ENCODE measurements around the gene FAM163A. TPM values are rescaled to one million over a fixed set of nuclear protein-coding genes. Genes with fewer than 3 reads are reported as not detected.

Gene FAM163A
- total RNA-seq, 1 experiment from 2014 or later = not detected

GRCh38 chr1:179809506-179810366 is 66.6 kb downstream of the FAM163A start:
- in situ Hi-C loops (cut with HindIII; ENCODE audit: low sequenced_read_pairs) = no loop called here
- peak; percentile 76 for DNase-seq (ENCODE audit: low spot score)

- in situ Hi-C loops (cut with HindIII; ENCODE audit: low sequenced_read_pairs) = no loop called here
- no peak for DNase-seq (ENCODE audit: low spot score)
Measured at GRCh38 chr1:179810367-179810715, 67.2 kb downstream of the FAM163A start.

- in situ Hi-C loops (cut with HindIII; ENCODE audit: low sequenced_read_pairs) = no loop called here
- DNase-seq (ENCODE audit: low spot score) = no peak
Measured at GRCh38 chr1:179812501-179813292, 69.6 kb downstream of the FAM163A start.

GRCh38 chr1:179813626-179814545 is 70.8 kb downstream of the FAM163A start:
- in situ Hi-C loops (cut with HindIII; ENCODE audit: low sequenced_read_pairs) = no loop called here
- no peak for DNase-seq (ENCODE audit: low spot score)

- in situ Hi-C loops (cut with HindIII; ENCODE audit: low sequenced_read_pairs) = no loop called here
Measured at GRCh38 chr1:179814546-179814838, 71.4 kb downstream of the FAM163A start.

GRCh38 chr1:179815641-179816040 is 72.5 kb downstream of the FAM163A start:
- DNase-seq (ENCODE audit: low spot score) = no peak

More at GRCh38 chr1:179814546-179814838, 71.4 kb downstream of the FAM163A start:
- DNase-seq (ENCODE audit: low spot score) = no peak

GRCh38 chr1:179816196-179816960 is 73.3 kb downstream of the FAM163A start:
- peak; percentile 22 for DNase-seq (ENCODE audit: low spot score)

More at GRCh38 chr1:179815641-179816040, 72.5 kb downstream of the FAM163A start:
- in situ Hi-C loops (cut with HindIII; ENCODE audit: low sequenced_read_pairs) = no loop called here

GRCh38 chr1:179817056-179817455 is 74.0 kb downstream of the FAM163A start:
- no peak for DNase-seq (ENCODE audit: low spot score)
- in situ Hi-C loops (cut with HindIII; ENCODE audit: low sequenced_read_pairs) = no loop called here

More at GRCh38 chr1:179816196-179816960, 73.3 kb downstream of the FAM163A start:
- in situ Hi-C loops (cut with HindIII; ENCODE audit: low sequenced_read_pairs) = no loop called here

GRCh38 chr1:179817789-179818188 is 74.7 kb downstream of the FAM163A start:
- in situ Hi-C loops (cut with HindIII; ENCODE audit: low sequenced_read_pairs) = no loop called here
- DNase-seq (ENCODE audit: low spot score) = no peak

- no peak for DNase-seq (ENCODE audit: low spot score)
- in situ Hi-C loops (cut with HindIII; ENCODE audit: low sequenced_read_pairs) = no loop called here
Measured at GRCh38 chr1:179818260-179818659, 75.2 kb downstream of the FAM163A start.

- in situ Hi-C loops (cut with HindIII; ENCODE audit: low sequenced_read_pairs) = no loop called here
- no peak for DNase-seq (ENCODE audit: low spot score)
Measured at GRCh38 chr1:179818743-179819173, 75.7 kb downstream of the FAM163A start.

- DNase-seq (ENCODE audit: low spot score) = no peak
- in situ Hi-C loops (cut with HindIII; ENCODE audit: low sequenced_read_pairs) = no loop called here
Measured at GRCh38 chr1:179820226-179820970, 77.3 kb downstream of the FAM163A start.

- in situ Hi-C loops (cut with HindIII; ENCODE audit: low sequenced_read_pairs) = no loop called here
- DNase-seq (ENCODE audit: low spot score) = no peak
Measured at GRCh38 chr1:179821524-179821923, 78.4 kb downstream of the FAM163A start.

- in situ Hi-C loops (cut with HindIII; ENCODE audit: low sequenced_read_pairs) = no loop called here
- DNase-seq (ENCODE audit: low spot score) = no peak
Measured at GRCh38 chr1:179822065-179822464, 79.0 kb downstream of the FAM163A start.

- DNase-seq (ENCODE audit: low spot score) = no peak
- in situ Hi-C loops (cut with HindIII; ENCODE audit: low sequenced_read_pairs) = no loop called here
Measured at GRCh38 chr1:179823693-179824092, 80.6 kb downstream of the FAM163A start.

GRCh38 chr1:179824265-179824664 is 81.2 kb downstream of the FAM163A start:
- in situ Hi-C loops (cut with HindIII; ENCODE audit: low sequenced_read_pairs) = no loop called here

GRCh38 chr1:179825206-179825605 is 82.1 kb downstream of the FAM163A start:
- in situ Hi-C loops (cut with HindIII; ENCODE audit: low sequenced_read_pairs) = no loop called here
- no peak for DNase-seq (ENCODE audit: low spot score)

More at GRCh38 chr1:179824265-179824664, 81.2 kb downstream of the FAM163A start:
- no peak for DNase-seq (ENCODE audit: low spot score)

Data from G401 (cell line).